ENCODE results near the gene MYH14.
"Not testable (repeated sequence)": the region's sequence is repeated elsewhere in the genome, so short reads cannot be mapped to it uniquely, and the experiment has no call there.

Gene MYH14

DNA sequence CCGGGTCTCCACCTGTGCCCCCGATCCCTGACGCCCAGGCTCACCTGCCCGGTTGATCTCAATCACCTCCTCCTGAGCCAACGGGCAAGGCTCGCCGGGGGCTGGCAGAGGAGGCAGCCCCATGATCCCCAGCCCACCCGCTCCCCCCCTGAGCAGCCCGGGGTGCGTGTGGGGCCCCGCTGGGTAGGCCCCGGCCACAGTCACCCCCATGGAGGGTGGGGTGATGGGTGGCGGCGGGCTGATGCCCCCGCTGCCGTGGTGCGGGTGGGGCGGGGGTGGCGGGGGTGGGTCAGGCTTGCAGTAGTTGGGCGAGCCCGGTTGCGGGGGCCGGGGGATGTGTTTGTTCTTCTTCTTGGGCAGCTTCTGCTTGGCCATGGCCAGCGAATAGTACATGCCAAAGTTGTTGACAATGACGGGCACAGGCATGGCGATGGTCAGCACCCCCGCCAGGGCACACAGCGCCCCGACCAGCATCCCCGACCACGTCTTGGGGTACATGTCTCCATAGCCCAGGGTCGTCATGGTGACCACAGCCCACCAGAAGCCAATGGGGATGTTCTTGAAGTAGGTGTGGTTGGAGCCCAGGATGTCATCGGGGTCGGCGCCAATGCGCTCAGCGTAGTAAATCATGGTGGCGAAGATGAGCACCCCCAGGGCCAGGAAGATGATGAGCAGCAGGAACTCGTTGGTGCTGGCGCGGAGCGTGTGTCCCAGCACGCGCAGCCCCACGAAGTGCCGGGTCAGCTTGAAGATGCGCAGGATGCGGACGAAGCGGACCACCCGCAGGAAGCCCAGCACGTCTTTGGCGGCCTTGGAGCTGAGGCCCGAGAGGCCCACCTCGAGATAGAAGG, 119.7 kb downstream of the MYH14 start:
- DNase-seq: no peak

DNA sequence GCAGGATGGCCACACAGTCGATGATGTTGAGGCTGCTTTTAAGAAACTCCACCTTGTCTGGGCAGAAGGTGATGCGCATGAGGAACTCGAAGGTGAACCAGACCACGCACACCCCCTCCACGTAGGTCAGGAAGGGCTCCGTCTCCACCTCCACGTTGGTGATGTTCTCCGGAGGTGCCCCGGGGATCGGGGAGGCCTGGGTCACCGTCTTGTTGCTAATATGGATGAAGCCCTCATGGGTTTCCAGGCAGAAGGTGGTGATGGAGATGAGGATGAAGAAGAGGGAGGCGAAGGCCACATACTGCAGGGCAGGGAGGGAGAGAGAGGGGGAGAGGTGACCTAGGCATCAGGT, 120.3 kb downstream of the MYH14 start:
- DNase-seq: no peak

DNA sequence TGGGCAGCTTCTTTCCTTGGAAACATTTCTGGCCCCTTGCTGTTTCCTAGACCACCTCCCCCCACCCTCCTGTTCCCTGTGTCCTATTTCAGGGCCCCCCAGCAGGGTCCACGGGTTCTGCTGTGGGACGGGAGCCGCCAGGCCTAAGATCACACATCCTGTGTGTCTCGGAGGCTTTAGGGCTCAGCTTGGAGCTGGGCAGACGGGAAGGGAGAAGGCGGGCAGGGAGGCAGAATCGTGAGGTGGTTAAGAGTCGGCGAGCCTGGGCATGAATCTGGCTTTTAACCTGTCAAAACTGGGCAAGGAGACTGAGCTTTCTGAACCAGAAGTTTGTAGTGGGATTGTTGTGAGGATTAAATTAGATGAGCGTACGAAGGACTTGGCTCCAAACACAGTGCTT, 120.9 kb downstream of the MYH14 start:
- DNase-seq: peak; percentile 85 to 86

DNA sequence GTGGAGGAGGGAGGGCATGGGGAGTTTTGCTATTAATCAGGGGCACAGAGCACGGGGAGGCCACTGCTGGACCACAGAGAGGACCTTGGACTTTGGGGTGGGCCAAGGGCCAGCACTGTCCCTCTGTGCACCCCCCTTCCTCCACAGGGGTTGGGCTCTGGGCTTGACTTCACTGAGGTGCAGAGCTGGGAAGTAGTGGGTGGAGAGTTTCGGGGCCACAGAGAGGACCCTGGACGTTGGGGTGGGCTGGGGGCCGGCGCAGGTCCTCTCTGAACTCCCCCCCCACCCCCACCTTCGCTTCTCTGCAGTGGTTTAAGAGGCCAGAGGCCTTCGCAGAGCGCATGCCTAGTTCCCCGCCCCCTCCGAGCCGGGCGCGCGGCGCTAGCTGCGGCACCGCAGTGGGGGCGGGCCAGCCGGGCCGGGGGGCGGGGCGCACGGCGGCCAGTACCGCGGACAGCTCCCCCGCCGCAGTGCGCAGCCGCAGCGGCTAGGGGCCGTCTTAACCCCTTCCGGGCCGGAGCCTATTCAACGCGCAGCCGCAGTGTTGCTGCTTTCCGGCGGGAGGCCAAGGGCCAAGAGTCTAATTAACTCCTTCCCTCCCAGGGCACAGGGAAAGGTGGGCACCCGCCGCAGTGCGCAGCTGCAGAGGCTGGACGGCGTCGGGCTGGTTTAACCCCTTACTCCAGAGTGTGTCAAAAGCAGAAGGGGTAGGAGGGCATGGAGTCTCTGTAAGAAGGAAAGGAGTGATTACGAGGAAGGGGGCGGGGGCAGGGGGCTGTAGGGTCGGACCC, 122.1 kb downstream of the MYH14 start:
- DNase-seq: peak; percentile 93 to 99

DNA sequence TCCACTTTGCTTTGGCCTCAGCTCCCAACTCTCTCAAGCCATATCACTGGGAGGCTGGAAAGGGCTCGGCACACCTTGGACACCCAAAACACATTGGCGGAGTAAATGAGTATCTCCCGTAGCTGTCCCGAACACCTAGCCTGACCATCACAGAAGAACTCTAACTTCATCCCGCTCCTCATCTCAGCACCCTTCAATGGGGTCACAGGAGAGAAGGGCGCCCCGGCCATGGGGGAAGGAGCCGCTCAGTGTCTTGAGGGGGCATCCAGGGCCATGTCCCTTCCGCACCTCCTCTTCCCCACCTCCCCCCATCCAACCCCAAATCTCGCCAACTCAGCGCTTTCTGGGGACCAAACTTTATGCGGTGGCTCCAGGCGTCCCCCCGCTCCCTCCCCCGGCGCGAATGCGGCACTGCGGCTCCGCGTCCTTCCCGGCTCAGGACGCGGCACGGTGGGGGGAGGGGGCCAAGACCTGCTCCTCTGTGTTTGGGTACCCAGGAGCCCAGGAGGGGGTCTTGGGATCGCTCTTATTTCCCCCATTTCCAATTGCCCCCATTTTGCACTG, 122.8 kb downstream of the MYH14 start:
- DNase-seq: no peak

DNA sequence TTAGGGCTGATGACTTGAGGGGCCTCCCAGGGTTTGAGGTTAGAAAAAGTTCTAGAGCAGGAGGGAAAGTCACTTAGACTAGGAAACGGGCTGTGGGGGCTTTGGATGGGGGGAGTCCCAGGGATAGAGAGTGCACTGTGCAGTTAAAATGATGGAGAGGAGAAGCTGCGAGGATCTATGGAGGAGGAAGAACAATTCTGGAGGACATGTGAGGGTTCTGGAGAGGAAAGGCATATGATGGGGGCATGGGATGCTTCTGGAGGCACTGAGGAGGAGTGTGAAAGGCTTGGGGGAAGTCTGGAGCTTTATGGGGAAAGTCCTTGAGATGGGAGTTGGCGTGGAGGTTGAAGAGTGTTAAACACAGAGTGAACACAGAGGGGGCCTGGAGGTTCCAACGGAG, 123.6 kb downstream of the MYH14 start:
- no peak for DNase-seq

DNA sequence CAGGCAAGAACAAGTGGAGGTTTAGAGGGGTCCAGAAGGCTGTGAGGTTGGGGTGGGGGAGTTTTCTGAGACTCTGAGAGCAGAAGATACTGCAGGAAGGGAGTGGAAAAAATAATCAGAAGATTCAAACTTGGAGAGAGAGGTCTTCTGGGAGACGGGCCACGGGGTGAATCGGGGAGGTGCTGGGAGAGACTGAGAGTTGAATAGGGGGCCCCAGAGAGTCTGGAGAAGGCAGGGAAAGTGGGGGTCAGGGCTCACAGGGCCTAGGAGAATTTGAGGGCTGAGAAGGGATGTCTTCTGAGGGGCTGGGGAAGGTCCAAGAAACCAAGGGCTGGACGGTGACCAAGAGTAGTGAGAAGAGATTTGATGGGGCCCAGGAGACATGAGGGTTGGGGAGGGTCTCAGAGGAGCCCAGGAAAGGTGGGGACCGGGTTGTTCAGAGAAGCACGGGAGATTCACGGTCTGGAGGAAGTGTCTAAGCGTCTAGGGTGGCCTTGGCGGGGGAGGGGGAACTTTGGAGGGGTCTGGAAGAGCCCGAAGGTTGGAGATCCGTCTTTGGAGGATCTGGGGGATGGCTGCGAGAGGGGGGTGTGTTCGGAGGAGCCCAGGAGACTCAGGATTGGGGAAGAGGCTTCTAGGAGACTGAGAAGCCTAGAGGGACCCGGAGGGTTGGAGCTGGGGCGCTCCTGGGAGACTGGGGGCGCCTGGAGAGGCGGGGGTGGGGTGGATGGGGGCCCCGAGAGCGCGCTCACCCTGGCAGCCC, 124.2 kb downstream of the MYH14 start:
- no peak for DNase-seq

DNA sequence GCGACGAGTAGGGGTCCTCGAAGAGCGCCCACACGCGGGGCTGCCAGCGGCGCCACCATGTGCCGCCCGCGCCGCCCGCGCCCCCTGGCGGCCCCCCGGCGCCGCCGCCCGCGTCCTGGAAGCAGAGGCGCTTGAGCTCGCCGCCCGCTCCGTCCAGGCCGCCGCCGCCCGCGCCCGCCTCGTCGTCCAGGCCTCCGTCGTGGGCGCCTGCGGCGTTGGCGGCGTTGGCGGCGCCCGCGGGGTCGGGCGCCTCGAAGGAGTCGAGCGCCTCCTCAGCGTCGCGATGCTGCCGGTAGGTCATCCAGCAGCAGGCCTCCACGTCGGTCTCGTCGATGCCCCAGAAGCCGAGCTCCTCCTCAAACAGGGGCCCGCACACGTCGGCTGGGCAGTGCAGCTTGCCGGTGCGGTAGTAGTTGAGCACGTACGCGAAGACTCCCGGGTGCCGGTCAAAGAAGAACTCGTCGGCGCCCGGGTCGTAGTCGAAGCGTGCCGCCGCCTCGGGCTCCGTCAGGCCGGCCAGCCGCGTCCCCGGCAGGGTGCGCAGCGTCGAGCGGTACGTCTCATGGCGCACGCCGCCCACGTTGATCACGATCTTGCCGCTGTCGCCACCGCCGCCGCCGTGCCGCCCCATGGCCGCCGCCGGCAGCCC, 124.9 kb downstream of the MYH14 start:
- DNase-seq: peak in 1 of 2 experiments; percentile 74

DNA sequence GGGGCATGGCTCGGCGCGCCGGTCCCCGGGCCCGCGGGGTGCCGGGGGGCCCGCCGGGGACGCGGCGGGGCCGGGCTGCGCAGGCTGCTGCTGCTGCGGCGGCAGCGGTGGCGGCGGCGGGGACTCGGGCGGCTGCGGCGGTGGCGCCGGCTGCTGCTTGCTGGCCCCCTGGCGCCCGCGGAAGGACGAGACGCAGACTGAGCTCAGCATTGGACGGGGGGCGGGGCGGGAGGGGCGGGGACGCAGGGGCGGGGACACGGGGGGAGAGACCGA, 125.4 kb downstream of the MYH14 start:
- no peak for DNase-seq

DNA sequence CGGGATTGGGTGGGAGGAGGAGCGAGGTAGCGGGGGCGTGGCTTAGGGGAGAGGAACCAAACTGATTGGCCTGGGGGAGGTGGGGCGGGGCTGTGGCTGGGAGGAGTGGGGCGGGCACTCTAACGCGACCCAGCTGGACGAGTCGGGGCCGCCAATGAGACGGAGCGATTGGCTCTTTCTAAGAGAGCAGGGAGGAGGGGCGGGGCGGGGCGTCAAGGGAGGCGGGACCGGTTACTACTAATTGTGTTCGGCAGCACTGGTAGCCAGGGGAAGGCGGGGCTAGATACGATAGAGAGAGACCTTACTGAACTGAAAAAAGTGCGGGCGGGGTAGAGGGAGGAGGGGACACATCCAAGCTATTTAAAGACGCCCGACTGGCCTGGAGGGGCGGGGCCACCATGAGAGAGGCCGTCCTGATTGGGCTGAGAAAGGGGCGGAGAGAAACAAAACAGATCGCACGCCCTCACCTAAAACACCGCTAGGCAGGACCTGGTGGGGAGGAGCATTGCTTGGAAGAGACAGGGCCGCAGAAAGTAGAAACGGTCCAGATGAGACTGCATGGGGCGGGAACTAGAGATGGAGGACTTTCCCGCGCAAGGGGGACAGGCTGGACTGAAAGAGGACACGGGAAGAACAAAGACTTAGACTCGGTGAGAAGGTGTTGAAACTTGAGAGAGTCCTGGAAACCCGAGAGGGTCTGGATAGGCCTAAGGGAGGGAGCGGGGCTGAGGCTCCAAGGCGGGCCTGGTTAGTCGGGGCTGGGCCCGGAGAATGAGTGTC, 125.9 kb downstream of the MYH14 start, which contains the start of gene KCNC3:
TSS of gene KCNC3 (minus strand) at position 232 of the 780 bp plus-strand sequence. CDS start 295 bp downstream, outside the sequence.
- DNase-seq: peak; percentile 99

DNA sequence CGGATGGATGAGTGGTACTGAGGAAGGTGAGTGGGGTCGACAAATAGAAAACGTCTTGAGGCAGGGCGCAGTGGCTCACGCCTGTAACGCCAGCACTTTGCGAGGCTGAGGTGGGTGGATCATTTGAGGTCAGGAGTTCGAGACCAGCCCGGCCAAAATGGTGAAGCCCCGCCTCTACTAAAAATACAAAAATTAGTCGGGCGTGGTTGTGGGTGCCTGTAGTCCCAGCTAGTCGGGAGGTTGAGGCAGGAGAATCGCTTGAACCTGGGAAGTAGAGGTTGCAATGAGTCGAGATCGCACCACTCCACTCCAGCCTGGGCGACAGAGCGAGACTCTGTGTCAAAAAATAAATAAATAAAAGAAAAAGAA, 126.5 kb downstream of the MYH14 start:
- not testable (repeated sequence) for DNase-seq

DNA sequence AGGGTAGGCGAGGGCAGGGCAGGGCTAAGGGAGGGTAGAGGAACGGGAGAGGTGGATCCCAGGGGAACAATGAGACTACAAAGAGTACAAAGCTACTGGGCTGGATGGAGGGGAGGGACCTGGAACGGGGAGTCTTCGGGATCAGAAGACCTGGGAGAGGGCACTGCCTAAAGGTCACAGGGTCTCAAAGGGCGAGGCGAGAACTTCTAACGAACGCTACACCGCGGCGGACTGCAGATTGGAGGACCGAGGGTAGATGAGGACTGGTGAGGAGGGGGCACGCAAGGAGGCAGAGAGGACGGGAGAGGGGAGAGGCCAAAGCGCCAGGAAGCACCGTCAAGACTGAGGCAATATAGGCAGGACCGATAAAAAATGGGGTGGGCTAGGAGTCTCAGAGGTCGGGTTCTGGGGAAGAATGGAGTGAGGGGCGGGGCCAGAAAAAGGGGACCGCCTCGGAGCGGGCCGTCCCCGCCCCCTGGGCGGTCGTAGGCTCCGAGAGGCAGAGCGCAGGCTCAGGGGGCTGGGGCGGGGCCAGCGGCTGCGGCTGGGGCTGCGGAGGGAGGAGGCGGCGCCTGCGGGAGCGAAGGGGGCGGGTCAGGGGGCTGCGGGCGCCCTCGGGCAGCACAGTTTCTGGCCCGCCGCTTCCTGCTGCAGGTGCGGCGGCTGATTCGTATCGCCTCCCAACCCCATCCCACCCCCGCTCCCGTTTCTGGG, 127.1 kb downstream of the MYH14 start:
- DNase-seq: peak; percentile 89 to 95

DNA sequence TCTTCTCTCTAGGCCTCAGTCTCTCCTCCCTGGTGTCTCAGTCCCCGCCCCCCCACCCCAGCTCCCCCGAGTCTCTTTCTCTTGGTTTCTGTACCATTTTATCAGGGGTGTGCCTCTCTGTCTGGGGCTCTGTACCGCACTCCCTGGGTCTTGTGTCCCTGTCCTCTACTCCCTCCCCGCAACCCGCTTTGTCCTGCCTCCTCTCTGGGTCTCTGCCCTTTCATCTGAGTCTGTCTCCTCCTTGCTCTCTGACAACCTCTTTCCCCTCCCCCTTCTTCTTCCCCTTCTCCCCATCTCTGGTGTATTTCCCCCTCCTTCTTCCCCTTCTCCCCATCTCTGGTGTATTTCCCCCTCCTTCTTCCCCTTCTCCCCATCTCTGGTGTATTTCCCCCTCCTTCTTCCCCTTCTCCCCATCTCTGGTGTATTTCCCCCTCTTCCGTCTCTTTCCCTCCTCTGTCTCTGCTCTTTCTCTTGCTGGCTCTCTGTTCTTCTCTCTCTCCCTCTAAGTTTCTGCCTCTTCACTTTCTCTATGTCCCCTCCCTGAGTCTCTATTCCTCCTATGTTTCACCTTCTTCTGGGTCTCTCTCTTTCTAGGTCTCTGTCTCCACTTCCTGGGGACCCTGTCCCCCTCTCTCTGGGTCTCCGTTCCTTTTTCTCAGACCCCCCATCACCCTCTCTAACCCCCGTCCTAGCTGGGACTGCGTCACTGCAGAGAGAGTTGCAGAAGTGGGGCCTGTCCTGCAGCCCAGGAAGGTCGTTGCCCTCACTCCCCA, 128.0 kb downstream of the MYH14 start:
- DNase-seq: no peak

DNA sequence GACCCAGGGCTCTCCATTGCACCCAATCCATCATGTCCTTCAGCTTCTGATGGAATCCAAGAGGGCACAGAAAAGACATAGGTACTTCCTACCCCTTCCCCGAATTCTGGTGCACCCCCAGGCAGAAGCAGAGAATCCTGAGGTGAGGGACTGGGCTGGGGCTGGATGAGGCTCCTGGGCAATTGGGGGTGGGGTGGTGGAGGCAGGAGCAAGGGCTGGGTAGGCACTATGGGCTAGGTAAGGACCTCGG, 128.5 kb downstream of the MYH14 start:
- no peak for DNase-seq

DNA sequence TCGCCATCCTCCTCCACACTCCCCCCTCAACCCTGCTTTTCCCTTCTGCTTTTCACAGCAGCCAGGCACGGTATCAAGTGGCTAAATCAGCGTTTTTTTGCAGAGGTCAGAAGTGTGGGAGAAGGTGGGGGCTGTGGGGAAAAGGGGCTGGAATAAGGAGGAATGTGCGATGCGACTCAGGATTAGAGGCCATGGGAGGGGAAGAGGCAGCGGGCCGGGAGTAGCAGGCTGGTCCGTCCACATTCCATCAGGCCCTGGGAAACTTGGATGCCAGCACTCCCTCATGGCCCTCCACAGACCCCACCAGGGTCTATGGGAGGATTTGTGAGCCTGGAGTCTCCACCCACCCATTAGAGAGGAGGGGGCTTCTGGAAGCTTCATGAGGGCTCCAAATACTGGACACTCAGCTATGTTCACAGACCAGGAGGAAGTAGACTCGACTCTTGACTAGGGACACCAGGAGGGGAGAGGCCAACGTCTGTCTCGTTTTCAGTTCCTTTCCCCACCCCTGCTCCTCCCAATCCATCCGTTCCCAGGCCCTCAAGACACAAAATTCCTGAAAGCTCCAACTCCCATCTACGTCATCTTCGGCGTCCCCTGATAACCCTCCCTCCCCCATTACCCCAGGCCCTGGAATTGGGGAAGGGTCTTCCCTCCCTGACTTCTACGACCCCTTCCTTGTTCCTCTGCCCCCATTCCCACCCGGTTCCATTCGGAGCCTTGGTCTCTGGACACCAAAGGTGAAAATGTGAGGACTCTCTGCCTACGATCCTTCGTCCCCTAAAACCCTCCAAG, 129.0 kb downstream of the MYH14 start:
- DNase-seq: no peak

DNA sequence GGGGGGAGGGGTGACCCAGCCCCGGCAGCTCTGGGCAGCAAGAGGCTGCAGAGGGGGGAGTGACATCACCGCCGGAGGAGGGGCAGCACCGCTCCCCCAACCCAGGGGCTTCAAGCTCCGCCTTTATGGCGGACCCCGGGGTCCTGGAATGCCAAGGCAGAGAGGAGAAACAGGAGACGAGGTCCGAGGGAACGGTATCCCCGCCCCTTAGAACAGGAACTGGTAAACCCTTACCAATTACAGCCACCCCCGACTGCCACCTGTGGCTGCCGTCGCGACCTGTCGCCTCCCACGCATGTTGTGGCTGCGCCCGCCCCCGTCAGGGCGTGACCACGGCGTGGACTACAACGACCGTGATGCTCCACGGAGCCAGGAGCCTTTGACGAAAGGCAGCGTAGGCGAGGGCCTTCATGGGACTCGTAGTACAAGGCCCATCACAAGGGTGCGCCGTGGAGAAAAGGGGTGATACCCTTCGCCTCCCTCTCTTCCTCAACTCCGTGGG, 129.9 kb downstream of the MYH14 start:
- peak; percentile 95 for DNase-seq

DNA sequence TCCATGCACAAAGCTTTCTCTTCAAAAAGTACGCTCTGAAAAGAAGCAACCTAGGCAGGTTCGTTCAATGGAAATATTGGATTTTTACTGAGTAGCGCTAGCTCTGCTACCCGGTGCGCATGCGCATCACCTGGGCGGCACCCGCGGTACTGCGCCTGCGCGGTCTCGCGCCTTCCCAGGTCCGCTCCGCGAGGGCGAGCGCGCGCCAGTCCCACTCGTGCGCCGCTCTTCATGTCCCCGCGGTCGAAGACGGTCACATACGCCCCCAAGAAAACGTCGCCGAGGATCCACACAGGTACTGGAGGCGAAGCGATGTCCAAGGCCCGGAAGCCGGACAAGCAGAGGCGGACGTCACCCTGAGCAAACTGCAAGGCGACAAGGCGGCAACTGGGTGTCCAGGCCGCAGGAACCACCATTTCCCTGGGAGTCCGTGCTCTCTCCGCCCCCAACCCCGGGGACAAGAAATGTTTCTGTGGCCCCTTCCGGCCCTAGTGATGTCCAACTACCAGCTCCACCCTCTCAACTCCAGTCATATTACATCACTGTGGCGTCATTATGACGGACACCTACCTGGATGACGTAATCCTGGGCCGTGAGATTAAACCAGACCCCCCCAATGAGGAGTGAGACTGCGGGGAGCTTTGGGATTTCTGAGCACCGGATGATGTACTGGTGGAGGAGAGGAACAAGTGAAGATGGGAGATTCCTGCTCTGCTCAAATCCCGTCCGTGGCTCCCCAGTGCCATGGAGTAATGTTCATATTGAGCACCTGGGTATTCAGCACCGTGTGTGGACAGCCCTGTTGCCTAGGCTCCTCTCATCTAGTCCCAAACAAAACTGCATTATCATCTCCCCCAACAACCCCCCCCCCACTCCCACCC, 130.6 kb downstream of the MYH14 start:
- DNase-seq: peak; percentile 94 to 95

DNA sequence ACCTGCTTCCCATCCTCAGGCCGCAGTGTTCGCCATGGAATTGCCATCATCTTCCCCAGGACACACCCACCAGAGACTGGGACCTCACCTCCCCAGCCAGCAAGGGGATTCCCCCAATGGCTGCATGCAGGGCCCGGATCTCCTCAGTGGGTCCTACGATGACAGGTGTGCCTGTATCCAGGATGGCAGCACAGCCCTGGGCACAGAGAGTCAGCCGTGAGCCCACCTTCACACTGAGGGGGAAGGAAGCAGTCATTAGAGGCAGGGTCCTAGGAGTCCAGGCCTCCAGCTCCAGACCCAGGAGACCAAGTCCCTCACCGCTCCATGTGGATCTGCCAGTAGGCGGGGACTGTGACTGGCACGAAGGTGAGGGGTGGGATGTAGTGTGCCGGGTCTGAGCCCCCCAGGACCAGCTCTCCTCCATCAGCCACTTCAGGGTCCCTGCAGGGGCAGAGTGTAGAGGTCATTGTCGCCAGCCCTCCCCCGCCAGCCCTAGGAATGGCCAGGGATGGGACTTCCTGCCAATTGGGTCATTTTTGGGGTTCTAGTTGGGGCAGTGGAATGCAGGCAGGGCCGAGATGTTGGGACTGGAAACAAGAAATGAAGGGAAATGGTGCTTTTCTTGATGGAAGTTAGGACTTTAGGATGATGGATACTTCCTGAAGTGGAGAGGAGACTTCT, 131.5 kb downstream of the MYH14 start:
- no peak for DNase-seq
